HepG2 (cell line): Measurements from ENCODE around the gene SULT2B1. TPM values are rescaled to one million over a fixed set of nuclear protein-coding genes. Genes with fewer than 3 reads are reported as not detected.

Source experiments
- AHDC1 ChIP-seq: sonication (generic); formaldehyde crosslinking; IDR thresholded peaks from 2 replicates; pipeline ENCODE4 v1.5.1; 2020; ENCODE audit warnings: mild to moderate bottlenecking, missing genetic modification reagents, borderline replicate concordance
- DNMT1 ChIP-seq: sonication (generic); formaldehyde crosslinking; IDR thresholded peaks from 2 replicates; pipeline ENCODE4 v1.5.1; 2020; ENCODE audit warnings: mild to moderate bottlenecking, missing genetic modification reagents
- KDM5B ChIP-seq: sonication (generic); formaldehyde crosslinking; IDR thresholded peaks from 2 replicates; pipeline ENCODE4 v1.4.0; 2020; ENCODE audit warnings: missing genetic modification reagents, mild to moderate bottlenecking, borderline replicate concordance
- NKX3-1 ChIP-seq: sonication (generic); formaldehyde crosslinking; IDR thresholded peaks from 2 replicates; pipeline ENCODE4 v1.5.0; 2020; ENCODE audit warnings: missing genetic modification reagents
- SIN3B ChIP-seq: fragments of 150-350 bp; IDR thresholded peaks from 2 replicates; pipeline ENCODE4 v1.6.1; 2014; ENCODE audit warnings: low read length
- SOX5 ChIP-seq: IDR thresholded peaks from 2 replicates; pipeline ENCODE4 v1.6.1; 2016; ENCODE audit warnings: borderline replicate concordance
- THAP7 ChIP-seq: sonication (generic); formaldehyde crosslinking; IDR thresholded peaks from 2 replicates; pipeline ENCODE4 v1.8.1; 2023; ENCODE audit warnings: mild to moderate bottlenecking, missing genetic modification reagents
- TOPORS ChIP-seq: sonication (generic); formaldehyde crosslinking; IDR thresholded peaks from 2 replicates; pipeline ENCODE4 v1.8.0; 2023; ENCODE audit warnings: mild to moderate bottlenecking, missing genetic modification reagents
- ZNF768 ChIP-seq: sonication (generic); formaldehyde crosslinking; IDR thresholded peaks from 2 replicates; pipeline ENCODE4 v1.4.0; 2020; ENCODE audit warnings: missing genetic modification reagents
- ZNF850 ChIP-seq: sonication (generic); formaldehyde crosslinking; conservative IDR thresholded peaks from 2 replicates; pipeline ENCODE4 v1.9.0; 2021; ENCODE audit warnings: mild to moderate bottlenecking, missing genetic modification reagents
- polyA plus RNA-seq, 8 experiments: library from polyadenylated mRNA; depleted of rRNA in 3 of 8; stranded (reverse) in 7 of 8; unstranded in 1 of 8; fragments of >200 nt; fragmentation: Illumina TruSeq in 4 of 8; extraction: Trizol in 4 of 8; gene quantifications; 2 replicates each; pipeline versions ENCODE4 v1.2.1 to v1.2.3, GENCODE V29; 2011 to 2016; ENCODE audit warnings: low read depth in 4 of 8, missing spikeins in 1 of 8, mixed read lengths in 1 of 8; ENCODE audit not compliant: insufficient read depth in 1 of 8
- total RNA-seq, 5 experiments: library from RNA; depleted of rRNA; stranded (reverse); fragments of >200 nt; fragmentation: Illumina TruSeq; extraction: Trizol; gene quantifications; 2 replicates each; pipeline ENCODE4 v1.2.3, GENCODE V29; 2016; ENCODE audit warnings: low read depth in 1 of 5
- TF ChIP-seq, protein P1 (sequence below): sonication (generic); formaldehyde crosslinking; IDR thresholded peaks from 2 replicates; pipeline ENCODE4 v1.9.0; 2021; ENCODE audit warnings: missing genetic modification reagents, borderline replicate concordance
- TF ChIP-seq, protein P2 (sequence below): sonication (generic); formaldehyde crosslinking; IDR thresholded peaks from 2 replicates; pipeline ENCODE4 v1.5.1; 2020; ENCODE audit warnings: missing genetic modification reagents, mild to moderate bottlenecking, borderline replicate concordance
- TF ChIP-seq, protein P3 (sequence below): sonication (generic); formaldehyde crosslinking; IDR thresholded peaks from 2 replicates; pipeline ENCODE4 v1.4.0; 2020; ENCODE audit warnings: missing genetic modification reagents, borderline replicate concordance
- TF ChIP-seq, protein P4 (sequence below): IDR thresholded peaks from 2 replicates; pipeline ENCODE4 v1.6.1; 2016; ENCODE audit warnings: low read depth, control low read depth

The SULT2B1 gene
- total and polyA plus RNA-seq, 2 of the 13 experiments (the other 11 are each of a cell fraction or from before 2014, with no cell fraction given), result 0.13 TPM; not detected in 1

DNA sequence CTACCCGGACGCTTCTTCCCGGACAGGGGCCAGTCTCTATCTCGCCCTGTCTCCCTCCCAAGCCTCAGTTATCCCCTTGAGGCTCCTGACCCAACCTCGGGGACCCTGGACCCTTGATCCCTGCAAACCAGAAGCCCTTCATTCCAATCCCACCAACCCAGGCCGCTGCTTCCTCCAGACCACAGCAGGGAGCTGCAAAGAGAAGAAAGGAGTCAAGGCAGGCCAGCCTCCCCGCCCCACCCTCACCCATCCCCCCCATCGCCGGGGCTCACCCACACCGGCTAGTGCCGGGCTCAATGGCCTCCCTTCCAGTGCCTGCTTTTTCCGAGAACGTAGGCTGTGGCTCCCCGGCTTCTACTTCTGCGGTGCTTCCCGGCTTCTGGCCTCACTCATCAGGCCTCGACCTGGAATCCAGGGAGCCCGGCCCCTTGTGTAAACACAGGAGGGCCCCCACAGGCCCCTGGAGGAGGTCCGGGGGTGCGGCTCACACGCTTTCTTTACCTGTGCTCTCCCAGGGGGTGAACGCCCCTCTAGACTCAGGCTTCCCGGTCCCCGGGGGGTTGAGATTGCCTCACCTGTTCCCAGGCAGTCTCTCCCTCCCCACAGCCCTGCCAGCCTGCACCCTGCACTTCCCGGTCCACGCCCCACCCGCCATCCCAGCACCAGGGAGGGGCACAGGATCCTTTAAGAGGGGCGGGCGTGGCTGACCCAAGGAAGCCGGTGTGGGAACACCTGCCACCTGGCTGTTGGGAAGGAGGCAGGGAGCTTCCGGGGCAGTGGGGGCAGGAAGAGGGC, 62.7 kb downstream of the SULT2B1 start, which contains the start of gene FAM83E (continued):
- TF ChIP-seq AHDC1 (no peak), SIN3B (no peak), THAP7 (CRISPR knock-in tag) (no peak), TOPORS (no peak), ZNF768 (no peak), DNMT1 (CRISPR knock-in tag) (no peak), KDM5B (CRISPR knock-in tag) (no peak), ZNF850 (no peak), NKX3-1 (CRISPR knock-in tag) (no peak), SOX5 (no peak)
- TF ChIP-seq, protein P1, sequence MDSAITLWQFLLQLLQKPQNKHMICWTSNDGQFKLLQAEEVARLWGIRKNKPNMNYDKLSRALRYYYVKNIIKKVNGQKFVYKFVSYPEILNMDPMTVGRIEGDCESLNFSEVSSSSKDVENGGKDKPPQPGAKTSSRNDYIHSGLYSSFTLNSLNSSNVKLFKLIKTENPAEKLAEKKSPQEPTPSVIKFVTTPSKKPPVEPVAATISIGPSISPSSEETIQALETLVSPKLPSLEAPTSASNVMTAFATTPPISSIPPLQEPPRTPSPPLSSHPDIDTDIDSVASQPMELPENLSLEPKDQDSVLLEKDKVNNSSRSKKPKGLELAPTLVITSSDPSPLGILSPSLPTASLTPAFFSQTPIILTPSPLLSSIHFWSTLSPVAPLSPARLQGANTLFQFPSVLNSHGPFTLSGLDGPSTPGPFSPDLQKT (CRISPR knock-in tag), result no peak
- TF ChIP-seq, protein P2, sequence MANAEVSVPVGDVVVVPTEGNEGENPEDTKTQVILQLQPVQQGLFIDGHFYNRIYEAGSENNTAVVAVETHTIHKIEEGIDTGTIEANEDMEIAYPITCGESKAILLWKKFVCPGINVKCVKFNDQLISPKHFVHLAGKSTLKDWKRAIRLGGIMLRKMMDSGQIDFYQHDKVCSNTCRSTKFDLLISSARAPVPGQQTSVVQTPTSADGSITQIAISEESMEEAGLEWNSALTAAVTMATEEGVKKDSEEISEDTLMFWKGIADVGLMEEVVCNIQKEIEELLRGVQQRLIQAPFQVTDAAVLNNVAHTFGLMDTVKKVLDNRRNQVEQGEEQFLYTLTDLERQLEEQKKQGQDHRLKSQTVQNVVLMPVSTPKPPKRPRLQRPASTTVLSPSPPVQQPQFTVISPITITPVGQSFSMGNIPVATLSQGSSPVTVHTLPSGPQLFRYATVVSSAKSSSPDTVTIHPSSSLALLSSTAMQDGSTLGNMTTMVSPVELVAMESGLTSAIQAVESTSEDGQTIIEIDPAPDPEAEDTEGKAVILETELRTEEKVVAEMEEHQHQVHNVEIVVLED (CRISPR knock-in tag), result no peak
- TF ChIP-seq, protein P3, sequence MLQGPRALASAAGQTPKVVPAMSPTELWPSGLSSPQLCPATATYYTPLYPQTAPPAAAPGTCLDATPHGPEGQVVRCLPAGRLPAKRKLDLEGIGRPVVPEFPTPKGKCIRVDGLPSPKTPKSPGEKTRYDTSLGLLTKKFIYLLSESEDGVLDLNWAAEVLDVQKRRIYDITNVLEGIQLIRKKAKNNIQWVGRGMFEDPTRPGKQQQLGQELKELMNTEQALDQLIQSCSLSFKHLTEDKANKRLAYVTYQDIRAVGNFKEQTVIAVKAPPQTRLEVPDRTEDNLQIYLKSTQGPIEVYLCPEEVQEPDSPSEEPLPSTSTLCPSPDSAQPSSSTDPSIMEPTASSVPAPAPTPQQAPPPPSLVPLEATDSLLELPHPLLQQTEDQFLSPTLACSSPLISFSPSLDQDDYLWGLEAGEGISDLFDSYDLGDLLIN, result no peak
- TF ChIP-seq, protein P4, sequence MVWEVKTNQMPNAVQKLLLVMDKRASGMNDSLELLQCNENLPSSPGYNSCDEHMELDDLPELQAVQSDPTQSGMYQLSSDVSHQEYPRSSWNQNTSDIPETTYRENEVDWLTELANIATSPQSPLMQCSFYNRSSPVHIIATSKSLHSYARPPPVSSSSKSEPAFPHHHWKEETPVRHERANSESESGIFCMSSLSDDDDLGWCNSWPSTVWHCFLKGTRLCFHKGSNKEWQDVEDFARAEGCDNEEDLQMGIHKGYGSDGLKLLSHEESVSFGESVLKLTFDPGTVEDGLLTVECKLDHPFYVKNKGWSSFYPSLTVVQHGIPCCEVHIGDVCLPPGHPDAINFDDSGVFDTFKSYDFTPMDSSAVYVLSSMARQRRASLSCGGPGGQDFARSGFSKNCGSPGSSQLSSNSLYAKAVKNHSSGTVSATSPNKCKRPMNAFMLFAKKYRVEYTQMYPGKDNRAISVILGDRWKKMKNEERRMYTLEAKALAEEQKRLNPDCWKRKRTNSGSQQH (CRISPR knock-in tag), result no peak
